Activated CD4-positive, alpha-beta T cell treated with anti-CD3 and anti-CD28 coated beads, Interleukin-2, amount 50 U/mL, for 1 hour (primary cell): ENCODE measurements around the gene SORCS1.

ENCODE experiments used
- DNase-seq: peaks from one replicate; pipeline ENCODE4 v3.0.0-alpha.2; 2020

SORCS1 gene

GRCh38 chr10:107103174-107104025 is 61.1 kb downstream of the SORCS1 start:
- no peak for DNase-seq

GRCh38 chr10:107098326-107098725 is 66.2 kb downstream of the SORCS1 start:
- no peak for DNase-seq

DNA sequence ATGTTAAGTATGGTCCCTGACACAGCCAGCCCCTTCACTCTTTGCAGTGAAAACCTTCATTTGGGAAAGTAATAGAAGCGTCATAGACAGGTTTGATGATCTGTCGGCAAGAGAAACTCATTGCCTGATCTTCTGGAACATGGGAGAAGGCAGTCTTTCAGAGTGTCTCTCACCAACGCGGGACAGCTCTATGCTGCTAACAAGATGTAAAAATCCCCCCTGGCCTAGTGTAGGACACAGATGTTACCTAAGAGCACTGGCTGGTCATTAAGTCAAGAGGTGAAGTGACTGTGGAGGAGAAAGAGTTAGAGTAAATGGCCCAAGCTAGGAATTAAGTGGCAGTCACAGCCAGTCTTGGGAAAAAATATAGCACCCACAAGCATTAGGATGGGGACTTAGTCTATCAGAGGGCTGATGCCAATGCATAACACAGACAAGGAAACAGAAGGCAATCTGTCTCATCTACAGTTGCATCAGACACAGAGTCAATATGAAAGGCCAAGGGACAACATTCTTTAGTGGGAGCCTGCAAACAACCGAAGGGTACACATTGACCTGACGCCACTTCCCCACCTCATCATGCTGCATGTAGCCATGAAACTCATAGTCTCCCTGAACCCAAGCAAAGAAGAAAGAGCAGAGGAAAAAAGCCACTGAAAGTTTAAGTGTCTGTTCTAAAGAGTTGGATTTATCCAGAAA is 69.5 kb downstream of the SORCS1 start:
- no peak for DNase-seq

DNA sequence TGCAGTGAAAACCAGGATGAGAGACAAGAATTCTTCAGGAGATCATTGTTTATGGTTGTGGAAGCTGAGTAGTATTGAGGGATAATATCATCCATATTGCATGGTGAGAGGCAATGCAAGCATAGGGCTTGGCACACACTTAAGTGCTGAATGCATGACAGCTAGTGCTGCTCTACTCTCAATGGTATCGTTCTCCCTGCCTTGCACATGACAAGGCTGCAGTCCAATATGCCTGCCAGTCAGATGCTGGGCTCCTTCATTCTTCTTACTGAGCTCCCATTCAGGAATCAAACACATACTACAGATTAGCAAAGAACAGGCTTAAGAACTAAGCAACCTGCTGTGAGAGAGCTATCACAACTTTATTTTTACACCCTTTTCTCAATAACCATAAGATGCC is 72.2 kb downstream of the SORCS1 start:
- DNase-seq, result no peak

GRCh38 chr10:107091126-107091525 is 73.4 kb downstream of the SORCS1 start:
- no peak for DNase-seq

DNA sequence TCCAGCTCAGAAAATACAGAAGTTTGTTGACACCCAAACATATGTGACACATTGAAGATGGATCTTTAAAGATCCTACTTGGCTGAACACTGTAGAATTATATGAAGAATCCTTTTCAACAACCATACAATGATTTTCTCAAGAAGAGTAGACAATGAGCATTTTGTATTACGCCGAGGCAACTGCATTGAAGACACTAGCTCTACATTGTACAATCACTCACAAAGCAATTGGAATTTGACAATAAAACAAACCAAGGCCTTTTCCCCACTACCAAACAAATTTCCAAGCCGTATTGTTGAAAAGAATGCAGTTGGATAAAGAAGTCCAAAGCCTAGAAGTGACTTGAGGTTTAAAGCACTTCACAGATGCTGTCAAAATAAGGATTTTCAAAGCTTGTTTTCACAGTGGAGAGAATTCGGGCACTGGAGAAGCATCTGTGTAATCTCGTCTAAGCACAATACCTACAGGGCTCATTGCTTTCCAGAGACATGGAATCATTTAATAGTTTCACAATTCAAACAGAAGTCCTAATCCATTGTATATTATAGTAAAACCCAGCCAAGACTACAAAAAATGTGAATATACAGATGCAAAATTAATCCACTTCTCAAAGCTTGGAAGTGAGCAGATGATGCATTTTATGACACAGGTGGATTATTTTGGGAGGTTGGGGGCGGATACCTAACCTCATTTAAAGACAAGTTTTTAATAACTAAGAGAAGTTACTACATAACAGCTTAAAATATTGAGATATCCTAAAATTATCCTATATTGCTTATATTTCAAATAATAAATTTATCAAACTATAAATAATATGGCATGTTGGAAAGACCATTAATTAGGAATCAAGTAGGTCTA is 78.6 kb downstream of the SORCS1 start:
- no peak for DNase-seq

DNA sequence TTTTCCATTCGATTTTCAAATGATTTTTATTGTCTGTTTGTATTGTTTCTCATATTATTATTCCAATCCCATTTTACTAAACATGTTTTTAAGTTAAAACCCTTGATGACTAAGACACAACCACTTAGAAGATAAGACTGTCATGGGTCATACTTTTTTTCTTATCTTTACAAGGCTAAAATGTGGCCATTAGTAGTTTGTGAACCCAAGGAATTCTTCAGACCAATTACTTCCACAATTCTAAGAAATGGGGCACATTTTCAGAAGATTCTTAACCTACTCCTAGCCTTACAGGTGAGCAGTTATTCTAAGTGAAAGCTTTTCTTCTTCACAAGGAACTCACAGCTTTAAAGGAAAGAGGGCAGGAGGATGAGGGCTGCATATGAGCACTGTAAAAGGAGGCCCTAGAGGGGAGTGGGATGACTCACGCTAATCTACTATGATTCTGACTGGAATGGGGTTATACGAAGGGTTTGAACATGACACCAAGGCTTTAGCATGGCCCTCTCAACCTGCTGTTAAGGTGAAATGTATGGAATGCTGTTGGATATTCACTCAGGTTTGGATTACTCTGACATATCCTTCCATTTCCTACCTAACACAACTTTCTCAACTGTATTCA is 81.0 kb downstream of the SORCS1 start:
- DNase-seq, result no peak

- DNase-seq, result no peak
These were observed 82.9 kb downstream of the SORCS1 start for GRCh38 chr10:107081644-107082043.

DNA sequence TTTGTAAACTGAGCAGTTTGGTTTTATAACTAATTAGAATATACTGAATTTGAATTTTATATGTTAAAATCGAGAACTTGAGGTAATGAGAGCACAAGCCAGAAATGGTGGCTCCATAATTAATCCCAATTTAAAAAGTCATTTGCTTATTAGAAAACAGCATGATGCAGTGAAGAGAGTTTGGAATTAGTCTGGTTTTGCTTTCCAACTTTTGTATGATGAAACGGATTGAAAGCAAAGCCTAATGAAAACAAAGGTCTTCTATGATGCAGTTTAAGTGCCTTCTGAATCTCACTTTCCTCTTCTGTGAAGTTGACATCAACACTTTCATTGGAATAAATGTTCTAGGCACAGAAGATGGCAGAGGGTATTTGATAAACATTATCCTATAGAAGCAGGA is 89.4 kb downstream of the SORCS1 start:
- no peak for DNase-seq

DNA sequence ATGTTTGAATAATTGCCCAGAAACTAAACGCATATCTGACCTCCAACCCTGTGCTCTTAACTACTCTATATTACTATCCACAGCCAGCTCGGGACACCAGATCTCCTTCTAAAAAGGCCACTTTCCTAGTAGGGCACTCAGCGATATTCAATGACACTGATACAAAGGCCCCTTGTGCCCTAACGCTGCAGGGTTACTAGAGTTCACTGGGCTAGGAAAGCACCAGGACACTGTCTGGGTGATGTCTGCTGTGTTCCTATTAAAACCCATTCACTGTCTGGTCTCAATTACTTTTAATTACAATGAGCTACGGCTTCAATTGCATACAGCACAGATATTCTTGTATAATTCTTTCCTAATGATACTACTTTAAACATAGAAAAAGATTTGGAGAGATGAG is 91.7 kb downstream of the SORCS1 start:
- no peak for DNase-seq

DNA sequence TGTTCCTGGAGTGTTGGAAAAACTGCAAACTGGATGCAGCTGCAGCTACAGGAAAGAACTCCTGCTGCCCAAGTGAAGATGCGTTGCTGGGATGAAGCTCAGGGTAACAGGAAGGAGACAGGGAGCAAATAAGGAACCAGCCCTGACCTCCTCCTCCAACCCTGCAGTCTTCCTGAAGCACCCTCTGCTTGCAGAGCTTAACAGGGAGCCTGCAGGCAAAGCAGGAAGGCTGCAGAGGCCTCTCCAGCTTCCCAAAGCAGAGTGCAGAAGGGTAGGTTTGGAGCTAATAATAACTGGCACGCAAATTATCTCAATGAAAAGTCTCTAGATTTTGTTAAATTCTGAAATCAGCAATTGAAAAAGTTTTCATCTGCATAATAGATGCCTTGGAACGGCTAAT is 92.5 kb downstream of the SORCS1 start:
- no peak for DNase-seq

DNA sequence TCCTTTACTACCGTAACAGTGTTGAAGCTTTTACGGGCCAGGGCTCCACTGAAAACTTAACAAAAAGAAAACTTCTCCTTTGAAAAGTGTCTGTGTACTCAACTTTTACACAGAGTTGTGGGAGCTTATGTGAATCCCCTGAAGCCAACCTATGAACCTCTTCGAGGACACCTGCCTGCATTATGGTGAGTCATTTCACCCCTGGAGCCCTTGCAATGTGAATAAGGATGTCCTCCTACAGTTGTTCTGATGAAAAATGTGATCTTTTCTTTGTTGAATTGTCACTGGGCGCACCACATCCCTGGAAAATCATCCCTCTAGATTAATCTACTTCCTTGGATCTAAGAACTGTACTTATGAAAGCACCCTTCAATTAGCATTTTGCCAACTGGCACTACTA is 93.2 kb downstream of the SORCS1 start:
- no peak for DNase-seq

- no peak for DNase-seq
These were observed 96.7 kb downstream of the SORCS1 start for GRCh38 chr10:107067843-107068242.

DNA sequence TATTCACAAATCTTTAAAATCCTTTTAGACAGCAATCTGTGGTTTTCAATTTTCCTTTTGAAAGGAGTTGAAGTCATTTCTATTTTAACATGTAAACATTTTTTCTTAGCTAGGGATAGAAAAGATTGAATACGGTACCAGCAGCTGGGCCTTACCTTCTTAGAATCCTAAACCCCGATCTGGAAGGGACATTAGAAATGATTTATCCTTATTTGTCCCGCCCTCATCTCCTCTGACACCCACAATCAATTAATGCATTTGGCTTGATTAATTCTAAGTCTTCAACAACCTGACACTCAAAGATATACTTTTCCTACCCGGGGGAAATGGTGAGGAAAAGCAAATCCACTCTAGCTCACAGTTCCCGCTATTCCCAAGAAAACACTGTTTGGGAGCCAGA is 100.4 kb downstream of the SORCS1 start:
- no peak for DNase-seq

DNA sequence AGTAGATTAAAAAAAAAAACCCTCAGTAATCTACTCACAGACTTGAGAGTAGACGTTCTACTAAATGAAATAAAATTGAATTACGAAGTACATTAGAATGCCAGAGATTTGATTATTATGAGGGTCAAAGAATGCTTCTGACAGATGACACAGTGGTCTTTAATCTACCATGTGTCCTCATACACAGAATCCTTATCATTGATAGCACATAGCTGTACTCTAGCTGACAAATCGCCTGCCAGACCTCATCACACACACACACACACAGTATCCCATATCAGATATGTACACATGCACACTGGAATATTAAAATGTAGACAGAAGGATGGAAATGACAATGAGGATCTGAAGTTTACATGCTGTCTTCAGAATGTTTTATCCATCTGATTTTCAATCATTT is 104.6 kb downstream of the SORCS1 start:
- no peak for DNase-seq

GRCh38 chr10:107059068-107059804 is 105.3 kb downstream of the SORCS1 start:
- DNase-seq, result no peak

DNA sequence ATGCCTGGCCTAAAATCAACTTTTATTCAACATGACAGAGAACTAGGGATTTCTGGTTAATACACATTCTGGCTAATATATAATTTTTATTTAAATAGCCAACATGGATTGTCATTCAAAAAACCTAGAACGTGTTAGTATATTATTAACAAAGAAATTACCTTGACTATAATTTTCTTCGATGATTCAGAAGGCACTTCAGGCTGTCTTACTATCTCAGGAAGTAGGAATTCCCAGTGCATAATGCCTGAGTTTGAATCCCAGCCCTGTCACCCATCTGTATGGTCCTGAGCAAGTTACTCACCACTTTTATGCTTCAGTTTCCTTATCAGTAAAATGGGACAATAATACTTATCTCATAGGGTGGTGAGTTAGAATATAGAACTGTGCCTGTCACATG is 106.2 kb downstream of the SORCS1 start:
- no peak for DNase-seq

DNA sequence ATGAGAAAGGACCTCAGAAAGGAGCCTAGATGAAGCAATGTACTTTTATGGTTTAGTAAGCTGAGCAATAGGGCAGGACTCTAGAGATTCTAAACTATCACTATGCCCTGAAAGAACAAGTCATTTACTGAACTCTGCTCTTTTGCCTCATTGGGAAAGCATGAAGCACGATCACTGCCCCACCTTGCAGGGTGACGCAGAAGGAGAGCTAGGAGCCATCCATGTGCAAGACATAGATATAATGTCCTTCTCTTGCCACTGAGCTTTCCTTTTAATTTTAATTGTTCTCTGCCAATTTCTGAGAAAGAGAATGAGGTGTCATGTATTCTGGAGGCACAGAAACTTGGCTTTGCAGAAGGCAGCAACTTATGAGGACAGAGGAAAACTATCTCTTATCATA is 108.3 kb downstream of the SORCS1 start:
- no peak for DNase-seq

DNA sequence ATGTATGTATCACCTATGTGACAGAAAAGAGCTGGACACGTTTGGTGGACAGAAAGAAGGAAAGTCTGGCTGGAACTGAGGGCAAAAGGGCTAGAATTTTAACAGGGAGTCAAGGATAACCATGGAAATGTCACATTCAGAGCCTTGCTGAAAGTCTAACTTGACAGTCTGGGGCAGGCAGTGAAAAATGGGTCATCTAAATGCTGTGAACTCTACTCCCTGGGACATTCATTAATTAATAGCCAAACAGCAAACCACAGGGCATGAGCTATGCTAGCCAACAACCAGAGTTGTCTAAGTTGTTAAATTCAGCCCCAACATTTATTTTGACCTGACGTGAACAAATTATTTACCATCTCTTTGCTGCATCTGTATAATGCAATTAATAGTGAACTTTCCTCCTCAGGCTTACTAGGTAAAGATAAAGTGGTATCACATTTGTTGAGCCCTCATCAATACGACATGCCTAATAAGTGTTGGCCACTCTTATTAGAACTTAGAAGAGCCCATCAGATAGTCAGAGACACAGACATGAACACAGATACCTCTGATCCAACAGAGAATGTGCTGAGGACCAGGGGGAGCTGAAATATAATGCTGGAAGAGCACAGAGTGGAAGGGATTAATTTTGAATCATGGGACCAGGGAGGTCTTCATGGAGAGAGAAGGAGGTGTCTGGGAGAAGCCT is 109.9 kb downstream of the SORCS1 start:
- DNase-seq, result no peak

DNA sequence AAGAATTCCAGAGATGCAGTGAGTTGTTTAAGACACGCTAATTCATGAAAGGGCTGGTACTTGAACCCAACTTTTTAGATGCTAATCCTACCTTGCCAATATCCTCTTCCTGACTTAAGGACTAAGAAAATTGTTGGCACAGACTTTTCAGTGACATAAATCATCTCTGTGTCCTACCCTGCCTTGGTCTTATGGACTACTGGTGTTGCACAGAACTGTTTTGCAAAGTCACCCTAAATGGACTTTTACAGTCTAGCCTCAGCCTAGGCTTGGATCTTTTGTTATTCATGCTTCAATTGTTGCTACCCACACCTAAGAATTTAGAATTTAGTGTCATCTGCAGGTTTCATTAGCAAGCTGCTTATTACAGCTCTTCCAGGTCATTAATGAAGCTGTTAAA is 112.7 kb downstream of the SORCS1 start:
- no peak for DNase-seq

DNA sequence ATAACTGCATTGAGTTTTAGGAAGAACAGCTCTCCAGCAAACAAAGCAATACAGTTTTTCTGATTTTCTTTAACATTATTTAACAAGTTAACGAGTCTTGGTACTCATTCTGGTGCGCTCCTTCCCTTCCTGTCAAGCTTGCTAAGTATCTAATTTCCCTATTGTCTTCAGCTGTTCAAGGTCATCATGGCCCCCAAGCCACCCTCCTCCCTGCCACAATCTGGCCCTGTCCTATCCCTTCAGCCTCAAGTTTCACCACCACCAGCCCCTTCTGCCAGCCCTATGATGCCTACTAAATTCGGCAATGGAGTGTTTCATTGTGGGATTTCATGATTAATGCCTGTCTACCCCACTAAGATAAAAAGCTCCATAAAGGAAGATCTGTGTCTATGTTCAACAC is 121.0 kb downstream of the SORCS1 start:
- DNase-seq, result no peak
